OCI-LY7 (cell line): ENCODE measurements around the gene ITGA8. TPM values are rescaled to one million over a fixed set of nuclear protein-coding genes. Genes with fewer than 3 reads are reported as not detected.

Source experiments
- BruUV-seq: library from RNA; stranded (reverse); fragments of 400-500 nt; replicated peaks from 2 replicates; lab custom pipeline; 2021; lab: Mats Ljungman, UMichigan
- CTCF ChIA-PET: fragments of 300-600 bp; sonication (Branson Sonifier 250); formaldehyde crosslinking; loops from one replicate; lab custom pipeline; 2022; ENCODE audit warnings: antibody characterized with exemption; ENCODE audit not compliant: unreplicated experiment; lab: Charles Lee
- POLR2A ChIA-PET: fragments of 300-600 bp; sonication (Branson Sonifier 250); formaldehyde crosslinking; loops from one replicate; lab custom pipeline; 2022; ENCODE audit warnings: antibody characterized with exemption; lab: Charles Lee
- DNase-seq: peaks from one replicate; pipeline ENCODE4 v3.0.0-alpha.2; 2015; ENCODE audit warnings: low spot score
- H2AFZ ChIP-seq: fragments of 200-600 bp; sonication (generic), shearing (Covaris generic); 2 replicates; pipeline ENCODE4 v1.6.1; 2014; ENCODE audit warnings: mild to moderate bottlenecking, antibody characterized with exemption, low read length, moderate library complexity
- H3K27ac ChIP-seq: fragments of 200-600 bp; sonication (generic); 2 replicates; pipeline ENCODE4 v1.5.1; 2014; ENCODE audit warnings: mixed run types, low read depth, mild to moderate bottlenecking, moderate library complexity, low read length, inconsistent platforms; ENCODE audit not compliant: poor library complexity, severe bottlenecking
- H3K36me3 ChIP-seq: fragments of 200-600 bp; sonication (generic); 2 replicates; pipeline ENCODE4 v1.6.1; 2014; ENCODE audit warnings: mild to moderate bottlenecking, antibody characterized with exemption, low read length, moderate library complexity, mixed read lengths; ENCODE audit not compliant: insufficient read depth
- H3K4me1 ChIP-seq: fragments of 200-600 bp; sonication (generic); 2 replicates; pipeline ENCODE4 v1.5.1; 2014; ENCODE audit warnings: mild to moderate bottlenecking, low read length; ENCODE audit not compliant: insufficient read depth, poor library complexity, severe bottlenecking
- H3K4me2 ChIP-seq: fragments of 200-600 bp; sonication (generic); 2 replicates; pipeline ENCODE4 v1.6.1; 2014; ENCODE audit warnings: mild to moderate bottlenecking, low read length
- H3K4me3 ChIP-seq: fragments of 200-600 bp; sonication (generic); 2 replicates; pipeline ENCODE4 v1.5.1; 2014; ENCODE audit warnings: mild to moderate bottlenecking, low read depth, low read length; ENCODE audit not compliant: poor library complexity, severe bottlenecking
- H3K79me2 ChIP-seq: fragments of 200-600 bp; sonication (generic); 2 replicates; pipeline ENCODE4 v1.6.1; 2016; ENCODE audit warnings: low read depth, mild to moderate bottlenecking, low read length, moderate library complexity, mixed read lengths; ENCODE audit not compliant: insufficient read depth
- H3K9me2 ChIP-seq: fragments of 200-600 bp; sonication (generic); 2 replicates; pipeline ENCODE4 v1.6.1; 2016; ENCODE audit warnings: mild to moderate bottlenecking, low read length, mixed read lengths; ENCODE audit not compliant: insufficient read depth
- H3K9me3 ChIP-seq: fragments of 200-600 bp; sonication (generic); 2 replicates; pipeline ENCODE4 v1.6.1; 2014; ENCODE audit warnings: mild to moderate bottlenecking, mixed run types, low read length, mixed read lengths
- H4K20me1 ChIP-seq: fragments of 200-600 bp; sonication (generic); 2 replicates; pipeline ENCODE4 v1.6.1; 2014; ENCODE audit warnings: mild to moderate bottlenecking, antibody characterized with exemption, low read length, moderate library complexity, mixed read lengths; ENCODE audit not compliant: insufficient read depth
- EZH2phosphoT487 ChIP-seq: fragments of 200-600 bp; sonication (generic); IDR thresholded peaks from 2 replicates; pipeline ENCODE4 v1.6.1; 2018; ENCODE audit warnings: low read depth, borderline replicate concordance, mild to moderate bottlenecking, mixed run types, antibody characterized with exemption, low read length, moderate library complexity, mixed read lengths
- intact Hi-C: fragments of 100-400 bp; cut with micrococcal nuclease; formaldehyde crosslinking; loops from one replicate; pipeline ENCODE4 v1.10.0; 2022; ENCODE audit not compliant: unreplicated experiment
- total RNA-seq, 2 experiments: library from RNA; depleted of rRNA in 1 of 2; stranded (reverse); fragments of >200 nt in 1 of 2; shearing (Covaris generic) in 1 of 2; gene quantifications; 2 replicates each; pipeline ENCODE4 v1.2.3, GENCODE V29; 2014 to 2022
- TF ChIP-seq, protein P1 (sequence below): fragments of 200-600 bp; sonication (generic); conservative IDR thresholded peaks from 2 replicates; pipeline ENCODE4 v1.5.1; 2014; ENCODE audit warnings: mild to moderate bottlenecking, antibody characterized with exemption, low read length, moderate library complexity, mixed read lengths

ITGA8 gene
- total RNA-seq, 2 experiments from 2014 or later: not detected

DNA sequence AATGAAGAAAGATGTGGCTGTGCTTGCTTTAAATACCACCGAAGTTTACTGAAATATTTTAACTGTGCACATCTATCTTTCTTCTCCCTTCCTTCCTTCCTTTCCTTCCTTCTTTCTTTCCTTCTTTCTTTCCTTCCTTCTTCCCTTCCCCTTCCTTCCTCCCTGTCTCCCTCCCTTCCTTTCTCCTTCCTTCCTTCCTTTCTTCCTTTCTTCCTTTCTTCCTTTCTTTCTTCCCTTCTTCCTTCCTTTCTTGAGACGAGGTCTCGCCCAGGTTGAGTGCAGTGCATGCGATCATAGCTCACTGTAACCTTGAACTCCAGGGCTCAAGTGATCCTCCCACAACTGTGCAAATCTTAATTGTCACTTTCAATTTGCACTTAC is 190.9 kb downstream of the ITGA8 start:
- intact Hi-C loops: no loop called here
- no peak overlapping the region for H3K4me3 ChIP-seq
- H3K36me3 ChIP-seq: no peaks in the 10 kb centered on the region
- no peaks in the 10 kb centered on the region for H4K20me1 ChIP-seq
- H3K9me3 ChIP-seq: no peaks in the 10 kb centered on the region
- H2AFZ ChIP-seq: no peak overlapping the region
- no peak overlapping the region for H3K27ac ChIP-seq
- DNase-seq: no peak
- CTCF ChIA-PET: no interaction called here
- no peak for TF ChIP-seq EZH2phosphoT487
- TF ChIP-seq, protein P1, sequence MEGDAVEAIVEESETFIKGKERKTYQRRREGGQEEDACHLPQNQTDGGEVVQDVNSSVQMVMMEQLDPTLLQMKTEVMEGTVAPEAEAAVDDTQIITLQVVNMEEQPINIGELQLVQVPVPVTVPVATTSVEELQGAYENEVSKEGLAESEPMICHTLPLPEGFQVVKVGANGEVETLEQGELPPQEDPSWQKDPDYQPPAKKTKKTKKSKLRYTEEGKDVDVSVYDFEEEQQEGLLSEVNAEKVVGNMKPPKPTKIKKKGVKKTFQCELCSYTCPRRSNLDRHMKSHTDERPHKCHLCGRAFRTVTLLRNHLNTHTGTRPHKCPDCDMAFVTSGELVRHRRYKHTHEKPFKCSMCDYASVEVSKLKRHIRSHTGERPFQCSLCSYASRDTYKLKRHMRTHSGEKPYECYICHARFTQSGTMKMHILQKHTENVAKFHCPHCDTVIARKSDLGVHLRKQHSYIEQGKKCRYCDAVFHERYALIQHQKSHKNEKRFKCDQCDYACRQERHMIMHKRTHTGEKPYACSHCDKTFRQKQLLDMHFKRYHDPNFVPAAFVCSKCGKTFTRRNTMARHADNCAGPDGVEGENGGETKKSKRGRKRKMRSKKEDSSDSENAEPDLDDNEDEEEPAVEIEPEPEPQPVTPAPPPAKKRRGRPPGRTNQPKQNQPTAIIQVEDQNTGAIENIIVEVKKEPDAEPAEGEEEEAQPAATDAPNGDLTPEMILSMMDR: no peak
- no peaks in the 10 kb centered on the region for H3K9me2 ChIP-seq
- H3K79me2 ChIP-seq: no peaks in the 10 kb centered on the region
- no TSS peak for BruUV-seq
- no peak overlapping the region for H3K4me2 ChIP-seq
- H3K4me1 ChIP-seq: no peaks in the 10 kb centered on the region
- POLR2A ChIA-PET: interaction anchor here (0.8 kb wide), 1 partner anchor 16 kb away, joined by 4 read pairs; no protein-coding TSS in a partner anchor

DNA sequence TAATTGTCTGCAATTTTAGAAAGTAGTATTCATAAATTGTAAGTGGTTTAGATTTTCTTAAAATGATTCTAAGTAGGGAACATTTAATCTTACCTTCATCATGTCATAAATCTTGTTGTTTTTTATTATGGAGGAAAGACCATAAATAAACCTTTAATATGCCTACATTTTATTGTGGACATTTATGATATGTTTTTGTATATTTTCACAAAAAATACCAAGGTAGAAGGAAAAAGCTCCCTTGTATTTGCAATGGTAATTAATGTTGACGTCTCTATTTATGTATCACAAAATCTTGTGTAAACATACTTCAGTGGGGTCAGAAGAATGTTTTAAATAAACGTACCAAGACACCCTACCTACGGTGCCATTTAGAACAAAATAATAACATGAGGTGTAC is 193.0 kb downstream of the ITGA8 start:
- Histone ChIP-seq H3K79me2 (no peaks in the 10 kb centered on the region), H3K27ac (no peak overlapping the region), H2AFZ (no peak overlapping the region), H3K4me1 (no peaks in the 10 kb centered on the region), H3K4me3 (no peak overlapping the region), H3K9me3 (no peaks in the 10 kb centered on the region), H3K36me3 (no peaks in the 10 kb centered on the region), H3K4me2 (no peak overlapping the region), H3K9me2 (no peaks in the 10 kb centered on the region), H4K20me1 (no peaks in the 10 kb centered on the region)
- no peak for TF ChIP-seq EZH2phosphoT487
- TF ChIP-seq, protein P1: no peak
- CTCF ChIA-PET: no interaction called here
- BruUV-seq: no TSS peak
- DNase-seq: no peak
- POLR2A ChIA-PET: no interaction called here
- intact Hi-C loops: no loop called here

DNA sequence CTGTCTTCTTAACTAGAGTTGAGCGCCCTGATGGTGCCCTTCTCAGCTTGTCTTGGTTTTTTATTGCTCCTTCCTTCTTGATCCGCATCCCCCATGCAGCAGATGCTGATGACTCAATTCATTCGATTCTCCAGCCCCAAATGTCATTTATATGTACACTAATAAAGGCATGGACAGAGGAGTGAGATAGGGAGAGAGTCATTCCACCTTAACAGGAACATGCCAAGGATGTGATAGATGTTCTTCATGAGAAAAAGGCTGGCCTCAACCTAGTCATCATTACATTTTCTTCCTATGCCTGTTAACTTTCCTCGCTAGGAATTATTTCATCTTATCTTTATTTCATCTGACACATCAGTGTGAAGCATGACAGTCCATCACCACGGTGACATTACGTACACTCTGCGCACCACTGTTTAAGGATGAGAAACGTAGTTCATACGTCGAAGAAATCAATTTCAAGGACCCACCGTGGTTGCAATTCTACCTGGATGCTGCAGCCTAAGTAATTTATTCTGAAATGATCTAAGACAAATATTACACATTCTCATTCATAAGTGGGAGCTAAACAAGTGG is 198.3 kb downstream of the ITGA8 start:
- Histone ChIP-seq H3K4me3 (no peak overlapping the region), H3K9me3 (no peaks in the 10 kb centered on the region), H3K4me1 (no peaks in the 10 kb centered on the region), H3K36me3 (no peaks in the 10 kb centered on the region), H3K4me2 (no peak overlapping the region), H4K20me1 (no peaks in the 10 kb centered on the region), H3K27ac (no peak overlapping the region), H2AFZ (no peak overlapping the region), H3K79me2 (no peaks in the 10 kb centered on the region), H3K9me2 (no peaks in the 10 kb centered on the region)
- ChIA-PET CTCF (no interaction called here), POLR2A (no interaction called here)
- DNase-seq: no peak
- intact Hi-C loops: no loop called here
- BruUV-seq: no TSS peak
- TF ChIP-seq EZH2phosphoT487: no peak
- TF ChIP-seq, protein P1: no peak
